ENCODE data around the gene COPA.
"Not testable (repeated sequence)": the region's sequence is repeated elsewhere in the genome, so short reads cannot be mapped to it uniquely, and the experiment has no call there.

The COPA gene

GRCh38 chr1:160342953-160343869 lies at the start of gene COPA, which contains the start of gene NCSTN:
Gene COPA (minus strand): TSS chr1:160343250. CDS start chr1:160343170, 80 bp downstream.
Gene NCSTN (plus strand): TSS chr1:160343383. CDS start chr1:160343397, 14 bp downstream.
- peak; percentile 92 for DNase-seq

GRCh38 chr1:160388406-160388805 lies 45.4 kb upstream of the COPA start:
- not testable (repeated sequence) for DNase-seq

- DNase-seq, result not testable (repeated sequence)
Measured at GRCh38 chr1:160384812-160385211, 41.8 kb upstream of the COPA start.

GRCh38 chr1:160377585-160378206 lies 34.6 kb upstream of the COPA start:
- no peak for DNase-seq

GRCh38 chr1:160376525-160377131 lies 33.6 kb upstream of the COPA start:
- peak; percentile 57 for DNase-seq

- DNase-seq, result peak; percentile 60
Measured at GRCh38 chr1:160375788-160376524, 32.9 kb upstream of the COPA start.

GRCh38 chr1:160374306-160375110 lies 31.5 kb upstream of the COPA start:
- DNase-seq, result peak; percentile 41

GRCh38 chr1:160373696-160374095 lies 30.6 kb upstream of the COPA start:
- no peak for DNase-seq

- DNase-seq, result no peak
Measured at GRCh38 chr1:160371756-160372155, 28.7 kb upstream of the COPA start.

- no peak for DNase-seq
Measured at GRCh38 chr1:160371346-160371631, 28.2 kb upstream of the COPA start.

- no peak for DNase-seq
Measured at GRCh38 chr1:160370561-160371345, 27.7 kb upstream of the COPA start.

- DNase-seq, result no peak
Measured at GRCh38 chr1:160369087-160369486, 26.0 kb upstream of the COPA start.

GRCh38 chr1:160367934-160368923 lies 25.2 kb upstream of the COPA start:
- peak; percentile 44 for DNase-seq

GRCh38 chr1:160367516-160367900 lies 24.5 kb upstream of the COPA start:
- DNase-seq, result peak; percentile 26

GRCh38 chr1:160366731-160367515 lies 23.9 kb upstream of the COPA start, which contains the start of gene NHLH1:
Gene NHLH1 (plus strand): TSS chr1:160367071. CDS start chr1:160370732, 3,661 bp downstream.
- peak; percentile 40 for DNase-seq

GRCh38 chr1:160365325-160365724 lies 22.3 kb upstream of the COPA start:
- peak; percentile 38 for DNase-seq

- peak; percentile 38 for DNase-seq
Measured at GRCh38 chr1:160363951-160364735, 21.1 kb upstream of the COPA start.

- peak; percentile 35 for DNase-seq
Measured at GRCh38 chr1:160363010-160363409, 20.0 kb upstream of the COPA start.
